GM12891 (cell line): Measurements from ENCODE around the gene VASP.

ENCODE experiments used
- POLR2A ChIP-seq: IDR thresholded peaks from 2 replicates; pipeline ENCODE4 v1.6.1; 2011; ENCODE audit warnings: low read depth, low read length, control low read depth
- POLR2AphosphoS5 ChIP-seq: IDR thresholded peaks from 2 replicates; pipeline ENCODE4 v1.6.1; 2011; ENCODE audit warnings: low read depth, low read length, control low read depth
- TAF1 ChIP-seq: IDR thresholded peaks from 2 replicates; pipeline ENCODE4 v1.6.1; 2011; ENCODE audit warnings: low read depth, low read length, control low read depth

DNA sequence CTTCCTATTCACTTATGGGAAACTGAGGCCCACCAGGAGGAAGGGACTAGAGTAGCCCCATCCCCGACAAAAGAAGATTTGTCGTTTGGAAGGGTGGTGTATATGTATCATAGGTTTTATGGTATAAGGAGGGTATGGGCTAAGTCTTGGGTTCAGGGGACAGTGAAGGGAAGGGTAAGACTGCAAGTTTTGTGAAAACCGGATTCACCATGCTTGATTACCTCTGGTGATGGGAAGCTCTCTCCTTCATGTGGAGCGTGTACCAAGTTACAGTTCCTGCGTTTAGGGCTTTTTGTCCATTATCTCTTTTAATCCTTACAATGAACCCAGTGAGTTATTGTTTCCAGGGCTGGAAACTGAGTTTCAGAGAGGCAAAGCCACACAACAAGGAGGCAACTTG is 3.8 kb downstream of the VASP start:
- TF ChIP-seq POLR2AphosphoS5 (no peak), POLR2A (no peak), TAF1 (no peak)
